Peyer's patch (tissue), 4 donors: Measurements from ENCODE around the gene DOCK9.

Source experiments
- POLR2A ChIP-seq, 2 donors: fragments of 450-650 bp; IDR thresholded peaks; one replicate each; pipeline ENCODE4 v1.5.1; 2017; ENCODE audit warnings: antibody characterized with exemption in 2 of 2, mild to moderate bottlenecking in 2 of 2, moderate library complexity in 2 of 2
- TF ChIP-seq, protein P1 (sequence below), 6 experiments: fragments of 450-650 bp in 4 of 6; fragments of 200-600 bp in 2 of 6; sonication (generic) in 1 of 6; IDR thresholded peaks; one replicate each; pipeline ENCODE4 v1.5.1; 2017 to 2019; ENCODE audit warnings: antibody characterized with exemption in 6 of 6, mild to moderate bottlenecking in 3 of 6, moderate library complexity in 1 of 6

- TF ChIP-seq, protein P1, sequence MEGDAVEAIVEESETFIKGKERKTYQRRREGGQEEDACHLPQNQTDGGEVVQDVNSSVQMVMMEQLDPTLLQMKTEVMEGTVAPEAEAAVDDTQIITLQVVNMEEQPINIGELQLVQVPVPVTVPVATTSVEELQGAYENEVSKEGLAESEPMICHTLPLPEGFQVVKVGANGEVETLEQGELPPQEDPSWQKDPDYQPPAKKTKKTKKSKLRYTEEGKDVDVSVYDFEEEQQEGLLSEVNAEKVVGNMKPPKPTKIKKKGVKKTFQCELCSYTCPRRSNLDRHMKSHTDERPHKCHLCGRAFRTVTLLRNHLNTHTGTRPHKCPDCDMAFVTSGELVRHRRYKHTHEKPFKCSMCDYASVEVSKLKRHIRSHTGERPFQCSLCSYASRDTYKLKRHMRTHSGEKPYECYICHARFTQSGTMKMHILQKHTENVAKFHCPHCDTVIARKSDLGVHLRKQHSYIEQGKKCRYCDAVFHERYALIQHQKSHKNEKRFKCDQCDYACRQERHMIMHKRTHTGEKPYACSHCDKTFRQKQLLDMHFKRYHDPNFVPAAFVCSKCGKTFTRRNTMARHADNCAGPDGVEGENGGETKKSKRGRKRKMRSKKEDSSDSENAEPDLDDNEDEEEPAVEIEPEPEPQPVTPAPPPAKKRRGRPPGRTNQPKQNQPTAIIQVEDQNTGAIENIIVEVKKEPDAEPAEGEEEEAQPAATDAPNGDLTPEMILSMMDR (IDR thresholded peaks at IDR 0.05) = no peak
- TF ChIP-seq POLR2A (IDR thresholded peaks at IDR 0.05) = no peak
Observed at GRCh38 chr13:98779695-98780094, 198.2 kb downstream of the DOCK9 start.
